Brain pericyte (primary cell): ENCODE results near the gene TXLNG.

Experiments used
- DNase-seq: peaks from one replicate; pipeline ENCODE4 v3.0.0-alpha.2; 2012; ENCODE audit warnings: low read depth, low spot score

The TXLNG gene

GRCh38 chrX:16785247-16786138 is 773 bp upstream of the TXLNG start:
- DNase-seq = no peak

- DNase-seq = no peak
These were observed 797 bp downstream of the TXLNG start for GRCh38 chrX:16786791-16787735.

GRCh38 chrX:16788477-16788876 is 2.2 kb downstream of the TXLNG start:
- no peak for DNase-seq

- no peak for DNase-seq
These were observed 10.0 kb downstream of the TXLNG start for GRCh38 chrX:16796298-16796697.

- DNase-seq = no peak
These were observed 11.1 kb downstream of the TXLNG start for GRCh38 chrX:16797358-16797757.

GRCh38 chrX:16797841-16798240 is 11.6 kb downstream of the TXLNG start:
- DNase-seq = no peak

GRCh38 chrX:16804923-16805464 is 18.7 kb downstream of the TXLNG start:
- DNase-seq = no peak

GRCh38 chrX:16807548-16807947 is 21.3 kb downstream of the TXLNG start:
- no peak for DNase-seq

- DNase-seq = no peak
These were observed 21.8 kb downstream of the TXLNG start for GRCh38 chrX:16807976-16808542.

- no peak for DNase-seq
These were observed 28.3 kb downstream of the TXLNG start for GRCh38 chrX:16814597-16814996.

GRCh38 chrX:16819634-16820033 is 33.4 kb downstream of the TXLNG start:
- no peak for DNase-seq

GRCh38 chrX:16822723-16823122 is 36.5 kb downstream of the TXLNG start:
- no peak for DNase-seq

- DNase-seq = no peak
These were observed 39.2 kb downstream of the TXLNG start for GRCh38 chrX:16825264-16826035.

GRCh38 chrX:16826207-16826606 is 39.9 kb downstream of the TXLNG start:
- no peak for DNase-seq

GRCh38 chrX:16827225-16827624 is 41.0 kb downstream of the TXLNG start:
- DNase-seq = no peak

- no peak for DNase-seq
These were observed 42.0 kb downstream of the TXLNG start for GRCh38 chrX:16828124-16828908.

GRCh38 chrX:16832301-16832700 is 46.0 kb downstream of the TXLNG start:
- no peak for DNase-seq

- DNase-seq = no peak
These were observed 48.5 kb downstream of the TXLNG start for GRCh38 chrX:16834806-16835205.

GRCh38 chrX:16836371-16836770 is 50.1 kb downstream of the TXLNG start:
- DNase-seq = no peak
